K562 (cell line): Measurements from ENCODE around the gene ZP1. TPM values are rescaled to one million over a fixed set of nuclear protein-coding genes. Genes with fewer than 3 reads are reported as not detected.
A peak's percentile ranks its signal among the peaks of the same experiment; 100 is the strongest.

Source experiments
- ASH1L ChIP-seq: fragments of 450-650 bp; IDR thresholded peaks from 2 replicates; pipeline ENCODE4 v1.6.1; 2018; ENCODE audit warnings: borderline replicate concordance, mild to moderate bottlenecking, low read depth; ENCODE audit not compliant: partially characterized antibody
- CEBPG ChIP-seq, 3 experiments: fragments of 200-800 bp in 1 of 3; sonication (Bioruptor generic) in 1 of 3; sonication (generic) in 1 of 3; formaldehyde crosslinking in 1 of 3; IDR thresholded peaks in 2 of 3; conservative IDR thresholded peaks in 1 of 3; 2 replicates each; pipeline versions ENCODE4 v1.6.1 to v1.8.0; 2016 to 2022; ENCODE audit warnings: missing compliant biosample characterization in 2 of 3, missing genetic modification characterization in 2 of 3, mild to moderate bottlenecking in 1 of 3, missing genetic modification reagents in 1 of 3
- E2F3 ChIP-seq: fragments of 250-450 bp; sonication (Bioruptor Pico); IDR thresholded peaks from 2 replicates; pipeline ENCODE4 v1.4.0; 2020; ENCODE audit warnings: mild to moderate bottlenecking
- HDAC2 ChIP-seq: fragments of 450-650 bp; IDR thresholded peaks from 2 replicates; pipeline ENCODE4 v1.6.1; 2016; ENCODE audit warnings: mild to moderate bottlenecking
- HMG20B ChIP-seq: fragments of 250-450 bp; sonication (Bioruptor Pico); IDR thresholded peaks from 2 replicates; pipeline ENCODE4 v1.5.0; 2021; ENCODE audit warnings: mild to moderate bottlenecking
- KLF6 ChIP-seq: fragments of 250-450 bp; sonication (Bioruptor Pico); IDR thresholded peaks from 2 replicates; pipeline ENCODE4 v1.4.0; 2020; ENCODE audit warnings: mild to moderate bottlenecking, moderate library complexity, borderline replicate concordance
- MTA2 ChIP-seq: fragments of 450-650 bp; IDR thresholded peaks from 2 replicates; pipeline ENCODE4 v1.6.1; 2016; ENCODE audit warnings: low read depth
- NFYB ChIP-seq: IDR thresholded peaks from 2 replicates; pipeline ENCODE4 v1.6.1; 2011; ENCODE audit warnings: mild to moderate bottlenecking, moderate library complexity; ENCODE audit not compliant: insufficient read length; ENCODE audit errors: extremely low read depth
- NR2F6 ChIP-seq: fragments of 450-650 bp; formaldehyde crosslinking; IDR thresholded peaks from 2 replicates; pipeline ENCODE4 v1.4.0; 2020; ENCODE audit warnings: mild to moderate bottlenecking
- OTX1 ChIP-seq: fragments of 450-650 bp; formaldehyde crosslinking; IDR thresholded peaks from 2 replicates; pipeline ENCODE4 v1.4.0; 2022; ENCODE audit warnings: mild to moderate bottlenecking
- RHOXF2B ChIP-seq: fragments of 250-450 bp; sonication (Bioruptor Pico); conservative IDR thresholded peaks from 2 replicates; pipeline ENCODE4 v1.5.1; 2021
- SIRT6 ChIP-seq: IDR thresholded peaks from one replicate; pipeline ENCODE4 v1.6.1; 2012; ENCODE audit warnings: low read depth, mild to moderate bottlenecking, control low read depth, inconsistent platforms, low read length, moderate library complexity
- SMARCA5 ChIP-seq: fragments of 450-650 bp; IDR thresholded peaks from 2 replicates; pipeline ENCODE4 v1.6.1; 2016
- ZBTB7A ChIP-seq: IDR thresholded peaks from 2 replicates; pipeline ENCODE4 v1.6.1; 2011; ENCODE audit warnings: low read depth, mild to moderate bottlenecking, low read length, moderate library complexity, borderline replicate concordance; ENCODE audit not compliant: control insufficient read depth
- ZNF3 ChIP-seq: fragments of 250-450 bp; sonication (Bioruptor Pico); IDR thresholded peaks from 2 replicates; pipeline ENCODE4 v1.5.0; 2021; ENCODE audit warnings: mild to moderate bottlenecking, moderate library complexity
- polyA plus RNA-seq, 8 experiments: library from polyadenylated mRNA; depleted of rRNA in 4 of 8; stranded (reverse) in 5 of 8; unstranded in 3 of 8; fragments of >200 nt; fragmentation: Nextera tagmentation in 2 of 8; fragmentation: Illumina TruSeq in 1 of 8; extraction: Ambion mirVana in 2 of 8; extraction: Trizol in 1 of 8; gene quantifications; 2 replicates each; pipeline versions ENCODE4 v1.2.1 to v1.2.3, GENCODE V29; 2011 to 2014; ENCODE audit warnings: inconsistent platforms in 1 of 8, missing spikeins in 1 of 8
- total RNA-seq, 7 experiments: library from RNA; depleted of rRNA in 6 of 7; stranded (reverse); fragments of >200 nt in 6 of 7; fragmentation: Illumina TruSeq in 2 of 7; extraction: Trizol in 2 of 7; gene quantifications; 2 replicates each; pipeline versions ENCODE4 v1.2.1 to v1.2.3, GENCODE V29; 2011 to 2021; ENCODE audit warnings: low replicate concordance in 1 of 7
- TF ChIP-seq, protein P1 (sequence below): fragments of 200-600 bp; sonication (generic); IDR thresholded peaks from one replicate; pipeline ENCODE4 v1.6.1; 2012; ENCODE audit warnings: mild to moderate bottlenecking, low read depth, low read length, inconsistent platforms

The ZP1 gene
- total and polyA plus RNA-seq, 9 of the 15 experiments (the other 6 are each of a cell fraction or from before 2014, with no cell fraction given) = 0.11 to 0.15 TPM; not detected in 7

DNA sequence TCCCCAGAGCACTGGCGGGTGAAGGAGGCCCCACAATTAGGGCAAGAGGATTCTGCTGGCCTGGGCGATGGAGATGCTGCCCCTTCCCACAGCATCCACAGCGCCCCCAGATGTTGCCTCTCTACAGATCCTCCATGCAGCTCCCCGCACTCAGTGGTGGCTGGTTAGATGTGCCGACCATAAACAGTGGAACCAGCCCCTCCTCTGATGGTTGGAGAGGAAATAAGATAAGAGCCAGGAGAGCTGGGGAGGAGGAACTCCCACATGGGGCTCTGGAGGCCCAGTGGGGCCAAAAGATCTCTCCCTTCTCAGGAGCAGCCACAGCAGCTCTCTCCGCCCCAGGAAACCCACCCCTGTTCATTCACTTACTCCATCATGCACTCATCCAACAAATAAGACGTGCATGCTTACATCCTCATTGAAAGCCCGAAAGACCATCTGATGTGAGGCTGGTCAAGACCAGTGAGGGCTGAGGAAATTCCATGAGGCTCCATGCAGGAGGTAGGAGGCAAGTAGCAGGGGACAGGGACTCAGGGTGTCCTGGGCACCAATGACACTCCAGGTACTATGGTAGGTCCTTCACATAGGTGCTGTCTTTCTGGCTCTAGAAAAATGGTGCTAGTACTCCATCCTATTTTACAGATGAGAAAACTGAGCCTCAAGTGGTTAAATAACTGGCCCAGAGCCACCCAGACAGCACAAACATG, 13.0 kb upstream of the ZP1 start (continued):
- TF ChIP-seq, protein P1, sequence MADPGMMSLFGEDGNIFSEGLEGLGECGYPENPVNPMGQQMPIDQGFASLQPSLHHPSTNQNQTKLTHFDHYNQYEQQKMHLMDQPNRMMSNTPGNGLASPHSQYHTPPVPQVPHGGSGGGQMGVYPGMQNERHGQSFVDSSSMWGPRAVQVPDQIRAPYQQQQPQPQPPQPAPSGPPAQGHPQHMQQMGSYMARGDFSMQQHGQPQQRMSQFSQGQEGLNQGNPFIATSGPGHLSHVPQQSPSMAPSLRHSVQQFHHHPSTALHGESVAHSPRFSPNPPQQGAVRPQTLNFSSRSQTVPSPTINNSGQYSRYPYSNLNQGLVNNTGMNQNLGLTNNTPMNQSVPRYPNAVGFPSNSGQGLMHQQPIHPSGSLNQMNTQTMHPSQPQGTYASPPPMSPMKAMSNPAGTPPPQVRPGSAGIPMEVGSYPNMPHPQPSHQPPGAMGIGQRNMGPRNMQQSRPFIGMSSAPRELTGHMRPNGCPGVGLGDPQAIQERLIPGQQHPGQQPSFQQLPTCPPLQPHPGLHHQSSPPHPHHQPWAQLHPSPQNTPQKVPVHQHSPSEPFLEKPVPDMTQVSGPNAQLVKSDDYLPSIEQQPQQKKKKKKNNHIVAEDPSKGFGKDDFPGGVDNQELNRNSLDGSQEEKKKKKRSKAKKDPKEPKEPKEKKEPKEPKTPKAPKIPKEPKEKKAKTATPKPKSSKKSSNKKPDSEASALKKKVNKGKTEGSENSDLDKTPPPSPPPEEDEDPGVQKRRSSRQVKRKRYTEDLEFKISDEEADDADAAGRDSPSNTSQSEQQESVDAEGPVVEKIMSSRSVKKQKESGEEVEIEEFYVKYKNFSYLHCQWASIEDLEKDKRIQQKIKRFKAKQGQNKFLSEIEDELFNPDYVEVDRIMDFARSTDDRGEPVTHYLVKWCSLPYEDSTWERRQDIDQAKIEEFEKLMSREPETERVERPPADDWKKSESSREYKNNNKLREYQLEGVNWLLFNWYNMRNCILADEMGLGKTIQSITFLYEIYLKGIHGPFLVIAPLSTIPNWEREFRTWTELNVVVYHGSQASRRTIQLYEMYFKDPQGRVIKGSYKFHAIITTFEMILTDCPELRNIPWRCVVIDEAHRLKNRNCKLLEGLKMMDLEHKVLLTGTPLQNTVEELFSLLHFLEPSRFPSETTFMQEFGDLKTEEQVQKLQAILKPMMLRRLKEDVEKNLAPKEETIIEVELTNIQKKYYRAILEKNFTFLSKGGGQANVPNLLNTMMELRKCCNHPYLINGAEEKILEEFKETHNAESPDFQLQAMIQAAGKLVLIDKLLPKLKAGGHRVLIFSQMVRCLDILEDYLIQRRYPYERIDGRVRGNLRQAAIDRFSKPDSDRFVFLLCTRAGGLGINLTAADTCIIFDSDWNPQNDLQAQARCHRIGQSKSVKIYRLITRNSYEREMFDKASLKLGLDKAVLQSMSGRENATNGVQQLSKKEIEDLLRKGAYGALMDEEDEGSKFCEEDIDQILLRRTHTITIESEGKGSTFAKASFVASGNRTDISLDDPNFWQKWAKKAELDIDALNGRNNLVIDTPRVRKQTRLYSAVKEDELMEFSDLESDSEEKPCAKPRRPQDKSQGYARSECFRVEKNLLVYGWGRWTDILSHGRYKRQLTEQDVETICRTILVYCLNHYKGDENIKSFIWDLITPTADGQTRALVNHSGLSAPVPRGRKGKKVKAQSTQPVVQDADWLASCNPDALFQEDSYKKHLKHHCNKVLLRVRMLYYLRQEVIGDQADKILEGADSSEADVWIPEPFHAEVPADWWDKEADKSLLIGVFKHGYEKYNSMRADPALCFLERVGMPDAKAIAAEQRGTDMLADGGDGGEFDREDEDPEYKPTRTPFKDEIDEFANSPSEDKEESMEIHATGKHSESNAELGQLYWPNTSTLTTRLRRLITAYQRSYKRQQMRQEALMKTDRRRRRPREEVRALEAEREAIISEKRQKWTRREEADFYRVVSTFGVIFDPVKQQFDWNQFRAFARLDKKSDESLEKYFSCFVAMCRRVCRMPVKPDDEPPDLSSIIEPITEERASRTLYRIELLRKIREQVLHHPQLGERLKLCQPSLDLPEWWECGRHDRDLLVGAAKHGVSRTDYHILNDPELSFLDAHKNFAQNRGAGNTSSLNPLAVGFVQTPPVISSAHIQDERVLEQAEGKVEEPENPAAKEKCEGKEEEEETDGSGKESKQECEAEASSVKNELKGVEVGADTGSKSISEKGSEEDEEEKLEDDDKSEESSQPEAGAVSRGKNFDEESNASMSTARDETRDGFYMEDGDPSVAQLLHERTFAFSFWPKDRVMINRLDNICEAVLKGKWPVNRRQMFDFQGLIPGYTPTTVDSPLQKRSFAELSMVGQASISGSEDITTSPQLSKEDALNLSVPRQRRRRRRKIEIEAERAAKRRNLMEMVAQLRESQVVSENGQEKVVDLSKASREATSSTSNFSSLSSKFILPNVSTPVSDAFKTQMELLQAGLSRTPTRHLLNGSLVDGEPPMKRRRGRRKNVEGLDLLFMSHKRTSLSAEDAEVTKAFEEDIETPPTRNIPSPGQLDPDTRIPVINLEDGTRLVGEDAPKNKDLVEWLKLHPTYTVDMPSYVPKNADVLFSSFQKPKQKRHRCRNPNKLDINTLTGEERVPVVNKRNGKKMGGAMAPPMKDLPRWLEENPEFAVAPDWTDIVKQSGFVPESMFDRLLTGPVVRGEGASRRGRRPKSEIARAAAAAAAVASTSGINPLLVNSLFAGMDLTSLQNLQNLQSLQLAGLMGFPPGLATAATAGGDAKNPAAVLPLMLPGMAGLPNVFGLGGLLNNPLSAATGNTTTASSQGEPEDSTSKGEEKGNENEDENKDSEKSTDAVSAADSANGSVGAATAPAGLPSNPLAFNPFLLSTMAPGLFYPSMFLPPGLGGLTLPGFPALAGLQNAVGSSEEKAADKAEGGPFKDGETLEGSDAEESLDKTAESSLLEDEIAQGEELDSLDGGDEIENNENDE = no peak
- TF ChIP-seq SMARCA5 (no peak), ZBTB7A (peak; percentile 85; the same call in 1 of the 2 replicates), OTX1 (CRISPR knock-in tag) (no peak), CEBPG (CRISPR knock-in tag; IDR thresholded peaks at IDR 0.05) (no peak), CEBPG (tag; conservative IDR thresholded peaks at IDR 0.05 in 1 of 2, IDR thresholded peaks at IDR 0.05 in 1 of 2) (no peak), KLF6 (no peak), HMG20B (CRISPR knock-in tag) (no peak), RHOXF2B (CRISPR knock-in tag) (no peak), ASH1L (no peak), NR2F6 (no peak), MTA2 (no peak), E2F3 (0 out of 2 replicates have a peak, but pooled peaks have one; percentile 20), ZNF3 (CRISPR knock-in tag) (no peak), NFYB (no peak), SIRT6 (no peak), HDAC2 (peak; percentile 24; the same call in 1 of the 2 replicates)
